ENCODE data around the gene PLPP7. TPM values are rescaled to one million over a fixed set of nuclear protein-coding genes. Genes with fewer than 3 reads are reported as not detected.
A peak's percentile ranks its signal among the peaks of the same experiment; 100 is the strongest.

The PLPP7 gene
- total and polyA plus RNA-seq, 7 donors: 0.46 to 31.9 (median 14.3) TPM

GRCh38 chr9:131273856-131274673 is 15.5 kb upstream of the PLPP7 start:
- Histone ChIP-seq H3K27ac (peak overlapping the region; percentile 57 to 65 (median 60)), H3K4me1 (peaks cover 0 to 21% (median 15%) of the 10 kb centered on the region in 4 donors), H3K27me3 (peaks cover 12 to 48% (median 30%) of the 10 kb centered on the region in 3 donors), H3K36me3 (no peaks in the 10 kb centered on the region), H3K4me3 (peak overlapping the region in 3 of 4 donors; percentile 69 to 81 (median 76)), H3K9me3 (no peaks in the 10 kb centered on the region)
- WGBS, 2 donors: 40 to 73% methylated on average over 13 of the region's 13 CpGs
- no peak for DNase-seq
- TF ChIP-seq CTCF (IDR thresholded peaks at IDR 0.05): no peak
- no peak for TF ChIP-seq EP300 (IDR thresholded peaks at IDR 0.05)
- TF ChIP-seq POLR2A (IDR thresholded peaks at IDR 0.05): no peak
- TF ChIP-seq POLR2AphosphoS5 (IDR thresholded peaks at IDR 0.05): no peak
- intact Hi-C loops (cut with DNase I): no loop called here

GRCh38 chr9:131274674-131275331 is 14.7 kb upstream of the PLPP7 start:
- peaks cover 12 to 48% (median 30%) of the 10 kb centered on the region in 3 donors for H3K27me3 ChIP-seq
- TF ChIP-seq POLR2AphosphoS5 (IDR thresholded peaks at IDR 0.05) (peak in 1 of 4 donors; percentile 29), EP300 (IDR thresholded peaks at IDR 0.05) (no peak)
- DNase-seq: no peak
- peaks cover 0 to 21% (median 15%) of the 10 kb centered on the region in 4 donors for H3K4me1 ChIP-seq
- H3K36me3 ChIP-seq: no peaks in the 10 kb centered on the region
- intact Hi-C loops (cut with DNase I): no loop called here
- peak overlapping the region; percentile 57 to 65 (median 60) for H3K27ac ChIP-seq
- WGBS, 2 donors: 44 to 83% methylated on average over 18 of the region's 18 CpGs
- H3K9me3 ChIP-seq: no peaks in the 10 kb centered on the region
- H3K4me3 ChIP-seq: peak overlapping the region in 3 of 4 donors; percentile 69 to 81 (median 76)

GRCh38 chr9:131275332-131276093 is 14.0 kb upstream of the PLPP7 start:
- H3K36me3 ChIP-seq: no peaks in the 10 kb centered on the region
- no peak for DNase-seq
- H3K4me1 ChIP-seq: peaks cover 0 to 21% (median 15%) of the 10 kb centered on the region in 4 donors
- intact Hi-C loops (cut with DNase I): no loop called here
- H3K27me3 ChIP-seq: peaks cover 12 to 48% (median 31%) of the 10 kb centered on the region in 3 donors
- TF ChIP-seq POLR2AphosphoS5 (IDR thresholded peaks at IDR 0.05) (no peak), EP300 (IDR thresholded peaks at IDR 0.05) (no peak), POLR2A (IDR thresholded peaks at IDR 0.05) (no peak), CTCF (IDR thresholded peaks at IDR 0.05) (no peak)
- peak overlapping the region; percentile 57 to 65 (median 60) for H3K27ac ChIP-seq
- 48 to 75% methylated on average over 29 of the region's 29 CpGs for WGBS, 2 donors
- no peaks in the 10 kb centered on the region for H3K9me3 ChIP-seq
- H3K4me3 ChIP-seq: peak overlapping the region; percentile 2 to 81 (median 72)

GRCh38 chr9:131276094-131276888 is 13.2 kb upstream of the PLPP7 start, which contains the start of gene FAM78A:
FAM78A (minus strand) TSS chr9:131276510; CDS start chr9:131276179, 331 bp downstream.
- Histone ChIP-seq H3K27ac (peak within 1 kb of the TSS; percentile 60 to 65 (median 64)), H3K9me3 (no peaks in the 10 kb centered on the region), H3K4me1 (peaks cover 0 to 21% (median 15%) of the 10 kb centered on the region in 4 donors), H3K27me3 (peaks cover 12 to 52% (median 39%) of the 10 kb centered on the region in 3 donors), H3K36me3 (no peaks in the 10 kb centered on the region), H3K4me3 (peak within 1 kb of the TSS; percentile 33 to 81 (median 72))
- 5 to 7% methylated on average over 76 of the region's 76 CpGs for WGBS, 2 donors
- intact Hi-C loops (cut with DNase I): no loop called here
- no peak for DNase-seq
- TF ChIP-seq POLR2A (IDR thresholded peaks at IDR 0.05): no peak
- no peak for TF ChIP-seq POLR2AphosphoS5 (IDR thresholded peaks at IDR 0.05)
- TF ChIP-seq EP300 (IDR thresholded peaks at IDR 0.05): no peak
- TF ChIP-seq CTCF (IDR thresholded peaks at IDR 0.05): no peak
